CD4-positive, alpha-beta T cell treated with Interleukin-15 for 4 hours (primary cell): Measurements from ENCODE around the gene KRTAP5-1.

Experiments used
- DNase-seq: peaks from one replicate; pipeline ENCODE4 v3.0.0-alpha.2; 2020; ENCODE audit warnings: low spot score

The KRTAP5-1 gene

GRCh38 chr11:1544536-1544935 lies 40.5 kb downstream of the KRTAP5-1 start:
- no peak for DNase-seq

- DNase-seq, result no peak
These were observed 41.3 kb downstream of the KRTAP5-1 start for GRCh38 chr11:1543606-1544263.

GRCh38 chr11:1542267-1542666 lies 42.8 kb downstream of the KRTAP5-1 start:
- no peak for DNase-seq

GRCh38 chr11:1541474-1542204 lies 43.4 kb downstream of the KRTAP5-1 start:
- no peak for DNase-seq

- DNase-seq, result no peak
These were observed 45.0 kb downstream of the KRTAP5-1 start for GRCh38 chr11:1540074-1540473.

GRCh38 chr11:1538153-1538552 lies 46.9 kb downstream of the KRTAP5-1 start:
- no peak for DNase-seq

GRCh38 chr11:1536065-1536843 lies 48.8 kb downstream of the KRTAP5-1 start:
- no peak for DNase-seq

GRCh38 chr11:1534682-1535081 lies 50.4 kb downstream of the KRTAP5-1 start:
- DNase-seq, result no peak
